Measurements from ENCODE around the gene BAIAP2L2. TPM values are rescaled to one million over a fixed set of nuclear protein-coding genes. Genes with fewer than 3 reads are reported as not detected.

BAIAP2L2 gene
- total RNA-seq, 1 donor from 2014 or later = 0.77 TPM

GRCh38 chr22:38049812-38050619, 60.5 kb downstream of the BAIAP2L2 start:
- H3K4me3 Mint-ChIP-seq (ENCODE audit: unreplicated experiment) = no peak overlapping the region
- H3K36me3 Mint-ChIP-seq (ENCODE audit: low read depth, unreplicated experiment) = no peaks in the 10 kb centered on the region
- no peaks in the 10 kb centered on the region for H3K4me1 Mint-ChIP-seq (ENCODE audit: unreplicated experiment)
- no peak overlapping the region for H3K27ac Mint-ChIP-seq (ENCODE audit: unreplicated experiment)
- TF ChIP-seq CTCF (IDR thresholded peaks at IDR 0.05; ENCODE audit: unreplicated experiment) = no peak
- no peaks in the 10 kb centered on the region for H3K9me3 Mint-ChIP-seq (ENCODE audit: unreplicated experiment)
- no peak for DNase-seq (ENCODE audit: low spot score)
- H3K27me3 Mint-ChIP-seq (ENCODE audit: unreplicated experiment) = peaks cover 8% of the 10 kb centered on the region

GRCh38 chr22:38046070-38046748, 64.3 kb downstream of the BAIAP2L2 start:
- peaks cover 9% of the 10 kb centered on the region for H3K27me3 Mint-ChIP-seq (ENCODE audit: unreplicated experiment)
- H3K4me1 Mint-ChIP-seq (ENCODE audit: unreplicated experiment) = peaks cover 3% of the 10 kb centered on the region
- H3K27ac Mint-ChIP-seq (ENCODE audit: unreplicated experiment) = no peak overlapping the region
- H3K4me3 Mint-ChIP-seq (ENCODE audit: unreplicated experiment) = no peak overlapping the region
- DNase-seq (ENCODE audit: low spot score) = no peak
- no peaks in the 10 kb centered on the region for H3K9me3 Mint-ChIP-seq (ENCODE audit: unreplicated experiment)
- no peak for TF ChIP-seq CTCF (IDR thresholded peaks at IDR 0.05; ENCODE audit: unreplicated experiment)
- no peaks in the 10 kb centered on the region for H3K36me3 Mint-ChIP-seq (ENCODE audit: low read depth, unreplicated experiment)

- peaks cover 8% of the 10 kb centered on the region for H3K27me3 Mint-ChIP-seq (ENCODE audit: unreplicated experiment)
Measured at GRCh38 chr22:38043151-38044039, 67.1 kb downstream of the BAIAP2L2 start.

GRCh38 chr22:38042488-38042790, 68.0 kb downstream of the BAIAP2L2 start:
- peaks cover 3% of the 10 kb centered on the region for H3K4me1 Mint-ChIP-seq (ENCODE audit: unreplicated experiment)
- H3K36me3 Mint-ChIP-seq (ENCODE audit: low read depth, unreplicated experiment) = no peaks in the 10 kb centered on the region
- no peak overlapping the region for H3K4me3 Mint-ChIP-seq (ENCODE audit: unreplicated experiment)
- no peak for TF ChIP-seq CTCF (IDR thresholded peaks at IDR 0.05; ENCODE audit: unreplicated experiment)
- peaks cover 9% of the 10 kb centered on the region for H3K27me3 Mint-ChIP-seq (ENCODE audit: unreplicated experiment)
- H3K27ac Mint-ChIP-seq (ENCODE audit: unreplicated experiment) = no peak overlapping the region
- DNase-seq (ENCODE audit: low spot score) = no peak
- no peaks in the 10 kb centered on the region for H3K9me3 Mint-ChIP-seq (ENCODE audit: unreplicated experiment)

More at GRCh38 chr22:38043151-38044039, 67.1 kb downstream of the BAIAP2L2 start:
- no peaks in the 10 kb centered on the region for H3K36me3 Mint-ChIP-seq (ENCODE audit: low read depth, unreplicated experiment)
- DNase-seq (ENCODE audit: low spot score) = no peak
- H3K4me1 Mint-ChIP-seq (ENCODE audit: unreplicated experiment) = peaks cover 3% of the 10 kb centered on the region
- H3K4me3 Mint-ChIP-seq (ENCODE audit: unreplicated experiment) = no peak overlapping the region
- TF ChIP-seq CTCF (IDR thresholded peaks at IDR 0.05; ENCODE audit: unreplicated experiment) = no peak
- no peak overlapping the region for H3K27ac Mint-ChIP-seq (ENCODE audit: unreplicated experiment)
- no peaks in the 10 kb centered on the region for H3K9me3 Mint-ChIP-seq (ENCODE audit: unreplicated experiment)
